Natural killer cell treated with Interleukin-12 subunit alpha and Interleukin-12 subunit beta and Interleukin-15 and Interleukin-18, amount 100 ng/mL, for 72 hours (primary cell): ENCODE data around the gene AUTS2. TPM values are rescaled to one million over a fixed set of nuclear protein-coding genes. Genes with fewer than 3 reads are reported as not detected.

Source experiments
- ATAC-seq, 2 donors: fragments of 150-1000 bp; cut with Tn5 transposase in 1 of 2; sonication (Bioruptor Pico), chemical (Tn5 transposase) in 1 of 2; 2 replicates each; pipeline ENCODE4 v1.10.0; 2021
- DNase-seq: peaks from one replicate; pipeline ENCODE4 v3.0.0; 2022; ENCODE audit warnings: low spot score
- H3K27ac Mint-ChIP-seq, 2 donors: 1 replicate in 1 of 2; 2 replicates in 1 of 2; pipeline ENCODE4 v1.8.0; 2022; ENCODE audit warnings: mixed read lengths in 2 of 2, mild to moderate bottlenecking in 1 of 2, moderate library complexity in 1 of 2
- H3K27me3 Mint-ChIP-seq, 2 donors: 1 replicate in 1 of 2; 2 replicates in 1 of 2; pipeline ENCODE4 v1.8.0; 2022; ENCODE audit warnings: mixed read lengths in 2 of 2
- H3K36me3 Mint-ChIP-seq: one replicate; pipeline ENCODE4 v1.8.0; 2022; ENCODE audit warnings: mixed read lengths
- H3K4me1 Mint-ChIP-seq, 2 donors: 1 replicate in 1 of 2; 2 replicates in 1 of 2; pipeline ENCODE4 v1.8.0; 2022; ENCODE audit warnings: low read depth in 2 of 2, mixed read lengths in 2 of 2, mild to moderate bottlenecking in 1 of 2
- H3K4me3 Mint-ChIP-seq: one replicate; pipeline ENCODE4 v1.8.0; 2022; ENCODE audit warnings: mixed read lengths
- H3K9me3 Mint-ChIP-seq: 2 replicates; pipeline ENCODE4 v1.8.0; 2022; ENCODE audit warnings: mixed read lengths
- total RNA-seq, 2 donors: library from RNA; stranded (reverse); gene quantifications; one replicate each; pipeline ENCODE4 v1.2.3, GENCODE V29; 2022

AUTS2 gene
- total RNA-seq, 2 donors from 2014 or later, result 14.3 to 43.0 TPM

GRCh38 chr7:70063927-70064326 is 465.7 kb downstream of the AUTS2 start:
- ATAC-seq (no peak), DNase-seq (no peak)
- Mint-ChIP-seq H3K27me3 (peaks cover 0 to 2% of the 10 kb centered on the region in 2 donors), H3K4me1 (peaks cover 35 to 38% of the 10 kb centered on the region in 2 donors), H3K36me3 (no peaks in the 10 kb centered on the region), H3K4me3 (peak overlapping the region; percentile 1), H3K27ac (peak overlapping the region in 1 of 2 donors; percentile 40), H3K9me3 (no peaks in the 10 kb centered on the region)

- Mint-ChIP-seq H3K36me3 (no peaks in the 10 kb centered on the region), H3K4me1 (peaks cover 16 to 18% of the 10 kb centered on the region in 2 donors), H3K27ac (no peak overlapping the region), H3K4me3 (no peak overlapping the region), H3K27me3 (peaks cover 0 to 7% of the 10 kb centered on the region in 2 donors), H3K9me3 (no peaks in the 10 kb centered on the region)
- no peak for DNase-seq
- ATAC-seq, result no peak
Observed at GRCh38 chr7:70066844-70067243, 468.6 kb downstream of the AUTS2 start.

GRCh38 chr7:70068531-70068930 is 470.3 kb downstream of the AUTS2 start:
- H3K9me3 Mint-ChIP-seq, result no peaks in the 10 kb centered on the region
- no peak overlapping the region for H3K4me3 Mint-ChIP-seq
- peaks cover 0 to 8% of the 10 kb centered on the region in 2 donors for H3K27me3 Mint-ChIP-seq
- H3K27ac Mint-ChIP-seq, result no peak overlapping the region
- DNase-seq (no peak), ATAC-seq (no peak)
- H3K4me1 Mint-ChIP-seq, result peaks cover 4 to 9% of the 10 kb centered on the region in 2 donors
- H3K36me3 Mint-ChIP-seq, result no peaks in the 10 kb centered on the region

GRCh38 chr7:70069977-70070376 is 471.7 kb downstream of the AUTS2 start:
- Mint-ChIP-seq H3K9me3 (no peaks in the 10 kb centered on the region), H3K4me3 (no peak overlapping the region), H3K36me3 (no peaks in the 10 kb centered on the region), H3K4me1 (peaks cover 0 to 2% of the 10 kb centered on the region in 2 donors), H3K27ac (no peak overlapping the region), H3K27me3 (peaks cover 0 to 9% of the 10 kb centered on the region in 2 donors)
- ATAC-seq (no peak), DNase-seq (no peak)

GRCh38 chr7:70071766-70072165 is 473.5 kb downstream of the AUTS2 start:
- ATAC-seq, result no peak
- H3K36me3 Mint-ChIP-seq, result no peaks in the 10 kb centered on the region

GRCh38 chr7:70072220-70072619 is 473.9 kb downstream of the AUTS2 start:
- Mint-ChIP-seq H3K27me3 (peaks cover 0 to 9% of the 10 kb centered on the region in 2 donors), H3K9me3 (no peaks in the 10 kb centered on the region), H3K36me3 (no peaks in the 10 kb centered on the region), H3K4me3 (no peak overlapping the region), H3K27ac (no peak overlapping the region), H3K4me1 (peaks cover 0 to 2% of the 10 kb centered on the region in 2 donors)
- DNase-seq (no peak), ATAC-seq (no peak)

More at GRCh38 chr7:70071766-70072165, 473.5 kb downstream of the AUTS2 start:
- H3K9me3 Mint-ChIP-seq, result no peaks in the 10 kb centered on the region
- no peak overlapping the region for H3K27ac Mint-ChIP-seq
- peaks cover 0 to 9% of the 10 kb centered on the region in 2 donors for H3K27me3 Mint-ChIP-seq
- DNase-seq, result no peak
- H3K4me3 Mint-ChIP-seq, result no peak overlapping the region
- H3K4me1 Mint-ChIP-seq, result peaks cover 0 to 2% of the 10 kb centered on the region in 2 donors

- Mint-ChIP-seq H3K9me3 (no peaks in the 10 kb centered on the region), H3K4me3 (no peak overlapping the region), H3K4me1 (peaks cover 0 to 2% of the 10 kb centered on the region in 2 donors), H3K27me3 (peaks cover under 1 to 7% of the 10 kb centered on the region in 2 donors), H3K36me3 (no peaks in the 10 kb centered on the region), H3K27ac (no peak overlapping the region)
- ATAC-seq (no peak), DNase-seq (no peak)
Observed at GRCh38 chr7:70076325-70076724, 478.1 kb downstream of the AUTS2 start.

GRCh38 chr7:70082099-70082611 is 483.9 kb downstream of the AUTS2 start:
- Mint-ChIP-seq H3K27ac (no peak overlapping the region), H3K4me1 (peaks cover 0 to 3% of the 10 kb centered on the region in 2 donors), H3K27me3 (peaks cover 0 to 9% of the 10 kb centered on the region in 2 donors), H3K36me3 (no peaks in the 10 kb centered on the region), H3K9me3 (no peaks in the 10 kb centered on the region), H3K4me3 (no peak overlapping the region)
- DNase-seq (no peak), ATAC-seq (no peak)

- DNase-seq, result no peak
- H3K4me3 Mint-ChIP-seq, result no peak overlapping the region
- H3K9me3 Mint-ChIP-seq, result no peaks in the 10 kb centered on the region
- H3K27me3 Mint-ChIP-seq, result no peaks in the 10 kb centered on the region
- no peaks in the 10 kb centered on the region for H3K36me3 Mint-ChIP-seq
- H3K27ac Mint-ChIP-seq, result no peak overlapping the region
- no peaks in the 10 kb centered on the region for H3K4me1 Mint-ChIP-seq
- no peak for ATAC-seq
Observed at GRCh38 chr7:70091362-70091761, 493.1 kb downstream of the AUTS2 start.

GRCh38 chr7:70092314-70093204 is 494.3 kb downstream of the AUTS2 start:
- ATAC-seq (no peak), DNase-seq (no peak)
- H3K36me3 Mint-ChIP-seq, result no peaks in the 10 kb centered on the region
- H3K9me3 Mint-ChIP-seq, result no peaks in the 10 kb centered on the region
- no peaks in the 10 kb centered on the region for H3K4me1 Mint-ChIP-seq
- no peak overlapping the region for H3K27ac Mint-ChIP-seq
- H3K27me3 Mint-ChIP-seq, result no peaks in the 10 kb centered on the region
- H3K4me3 Mint-ChIP-seq, result no peak overlapping the region

- Mint-ChIP-seq H3K4me3 (no peak overlapping the region), H3K9me3 (no peaks in the 10 kb centered on the region), H3K36me3 (no peaks in the 10 kb centered on the region), H3K4me1 (no peaks in the 10 kb centered on the region), H3K27me3 (no peaks in the 10 kb centered on the region), H3K27ac (no peak overlapping the region)
- DNase-seq (no peak), ATAC-seq (no peak)
Observed at GRCh38 chr7:70093205-70093904, 495.1 kb downstream of the AUTS2 start.

GRCh38 chr7:70094831-70095230 is 496.6 kb downstream of the AUTS2 start:
- H3K9me3 Mint-ChIP-seq, result no peaks in the 10 kb centered on the region

GRCh38 chr7:70097645-70098044 is 499.4 kb downstream of the AUTS2 start:
- DNase-seq (no peak), ATAC-seq (no peak)
- Mint-ChIP-seq H3K4me1 (no peaks in the 10 kb centered on the region), H3K36me3 (no peaks in the 10 kb centered on the region), H3K27ac (no peak overlapping the region), H3K9me3 (no peaks in the 10 kb centered on the region), H3K27me3 (no peaks in the 10 kb centered on the region), H3K4me3 (no peak overlapping the region)

More at GRCh38 chr7:70094831-70095230, 496.6 kb downstream of the AUTS2 start:
- no peak for ATAC-seq
- DNase-seq, result no peak
- H3K4me1 Mint-ChIP-seq, result no peaks in the 10 kb centered on the region
- H3K27ac Mint-ChIP-seq, result no peak overlapping the region
- no peaks in the 10 kb centered on the region for H3K36me3 Mint-ChIP-seq
- H3K27me3 Mint-ChIP-seq, result no peaks in the 10 kb centered on the region
- no peak overlapping the region for H3K4me3 Mint-ChIP-seq

GRCh38 chr7:70098133-70098561 is 499.9 kb downstream of the AUTS2 start:
- no peak for ATAC-seq
- Mint-ChIP-seq H3K27me3 (no peaks in the 10 kb centered on the region), H3K9me3 (no peaks in the 10 kb centered on the region), H3K36me3 (no peaks in the 10 kb centered on the region), H3K4me1 (no peaks in the 10 kb centered on the region), H3K4me3 (no peak overlapping the region), H3K27ac (no peak overlapping the region)
- DNase-seq, result no peak
